Measurements from ENCODE around the gene ZNF148.

The ZNF148 gene

DNA sequence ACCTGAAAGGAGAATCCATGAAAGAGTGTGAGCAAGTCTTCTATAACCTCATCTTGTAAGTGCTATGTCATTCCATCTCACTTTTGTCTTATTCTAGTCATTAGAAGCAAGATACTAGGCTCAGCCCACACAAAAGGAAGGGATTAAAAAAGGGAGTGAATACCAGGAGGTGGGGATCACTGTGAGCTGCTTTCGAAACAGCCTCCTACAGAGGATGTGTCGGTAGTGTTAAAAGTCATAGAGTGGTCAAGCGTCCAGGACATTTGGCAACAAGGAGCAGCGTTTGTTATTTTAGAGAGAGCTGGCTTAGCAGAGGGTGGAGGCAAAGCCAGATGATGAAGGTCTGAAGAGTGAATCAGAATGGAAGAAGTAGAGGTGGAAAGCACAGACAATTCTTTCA, 11.7 kb upstream of the ZNF148 start:
- no peak overlapping the region for H3K27ac ChIP-seq (replicated peaks)
- no peak for TF ChIP-seq POLR2AphosphoS5 (IDR thresholded peaks at IDR 0.05; ENCODE audit: low read depth)
- TF ChIP-seq, protein P1, sequence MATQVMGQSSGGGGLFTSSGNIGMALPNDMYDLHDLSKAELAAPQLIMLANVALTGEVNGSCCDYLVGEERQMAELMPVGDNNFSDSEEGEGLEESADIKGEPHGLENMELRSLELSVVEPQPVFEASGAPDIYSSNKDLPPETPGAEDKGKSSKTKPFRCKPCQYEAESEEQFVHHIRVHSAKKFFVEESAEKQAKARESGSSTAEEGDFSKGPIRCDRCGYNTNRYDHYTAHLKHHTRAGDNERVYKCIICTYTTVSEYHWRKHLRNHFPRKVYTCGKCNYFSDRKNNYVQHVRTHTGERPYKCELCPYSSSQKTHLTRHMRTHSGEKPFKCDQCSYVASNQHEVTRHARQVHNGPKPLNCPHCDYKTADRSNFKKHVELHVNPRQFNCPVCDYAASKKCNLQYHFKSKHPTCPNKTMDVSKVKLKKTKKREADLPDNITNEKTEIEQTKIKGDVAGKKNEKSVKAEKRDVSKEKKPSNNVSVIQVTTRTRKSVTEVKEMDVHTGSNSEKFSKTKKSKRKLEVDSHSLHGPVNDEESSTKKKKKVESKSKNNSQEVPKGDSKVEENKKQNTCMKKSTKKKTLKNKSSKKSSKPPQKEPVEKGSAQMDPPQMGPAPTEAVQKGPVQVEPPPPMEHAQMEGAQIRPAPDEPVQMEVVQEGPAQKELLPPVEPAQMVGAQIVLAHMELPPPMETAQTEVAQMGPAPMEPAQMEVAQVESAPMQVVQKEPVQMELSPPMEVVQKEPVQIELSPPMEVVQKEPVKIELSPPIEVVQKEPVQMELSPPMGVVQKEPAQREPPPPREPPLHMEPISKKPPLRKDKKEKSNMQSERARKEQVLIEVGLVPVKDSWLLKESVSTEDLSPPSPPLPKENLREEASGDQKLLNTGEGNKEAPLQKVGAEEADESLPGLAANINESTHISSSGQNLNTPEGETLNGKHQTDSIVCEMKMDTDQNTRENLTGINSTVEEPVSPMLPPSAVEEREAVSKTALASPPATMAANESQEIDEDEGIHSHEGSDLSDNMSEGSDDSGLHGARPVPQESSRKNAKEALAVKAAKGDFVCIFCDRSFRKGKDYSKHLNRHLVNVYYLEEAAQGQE (IDR thresholded peaks at IDR 0.05; ENCODE audit: insufficient replicate concordance, low read depth), result no peak
- no peak for TF ChIP-seq GABPA (IDR thresholded peaks at IDR 0.05; ENCODE audit: low read depth)
- TF ChIP-seq, protein P2, sequence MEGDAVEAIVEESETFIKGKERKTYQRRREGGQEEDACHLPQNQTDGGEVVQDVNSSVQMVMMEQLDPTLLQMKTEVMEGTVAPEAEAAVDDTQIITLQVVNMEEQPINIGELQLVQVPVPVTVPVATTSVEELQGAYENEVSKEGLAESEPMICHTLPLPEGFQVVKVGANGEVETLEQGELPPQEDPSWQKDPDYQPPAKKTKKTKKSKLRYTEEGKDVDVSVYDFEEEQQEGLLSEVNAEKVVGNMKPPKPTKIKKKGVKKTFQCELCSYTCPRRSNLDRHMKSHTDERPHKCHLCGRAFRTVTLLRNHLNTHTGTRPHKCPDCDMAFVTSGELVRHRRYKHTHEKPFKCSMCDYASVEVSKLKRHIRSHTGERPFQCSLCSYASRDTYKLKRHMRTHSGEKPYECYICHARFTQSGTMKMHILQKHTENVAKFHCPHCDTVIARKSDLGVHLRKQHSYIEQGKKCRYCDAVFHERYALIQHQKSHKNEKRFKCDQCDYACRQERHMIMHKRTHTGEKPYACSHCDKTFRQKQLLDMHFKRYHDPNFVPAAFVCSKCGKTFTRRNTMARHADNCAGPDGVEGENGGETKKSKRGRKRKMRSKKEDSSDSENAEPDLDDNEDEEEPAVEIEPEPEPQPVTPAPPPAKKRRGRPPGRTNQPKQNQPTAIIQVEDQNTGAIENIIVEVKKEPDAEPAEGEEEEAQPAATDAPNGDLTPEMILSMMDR (IDR thresholded peaks at IDR 0.05; ENCODE audit: insufficient read depth, low read length), result no peak
- TF ChIP-seq SPI1 (IDR thresholded peaks at IDR 0.05; ENCODE audit: borderline replicate concordance, low read depth), result no peak
- H3K27me3 ChIP-seq (ENCODE audit: insufficient read depth, poor library complexity, severe bottlenecking), result no peaks in the 10 kb centered on the region
- no peak overlapping the region for H3K4me3 ChIP-seq (replicated peaks; ENCODE audit: insufficient read depth, low read length)
- no peak for DNase-seq (ENCODE audit: low read depth in 1 of 2, low spot score in 1 of 2)

DNA sequence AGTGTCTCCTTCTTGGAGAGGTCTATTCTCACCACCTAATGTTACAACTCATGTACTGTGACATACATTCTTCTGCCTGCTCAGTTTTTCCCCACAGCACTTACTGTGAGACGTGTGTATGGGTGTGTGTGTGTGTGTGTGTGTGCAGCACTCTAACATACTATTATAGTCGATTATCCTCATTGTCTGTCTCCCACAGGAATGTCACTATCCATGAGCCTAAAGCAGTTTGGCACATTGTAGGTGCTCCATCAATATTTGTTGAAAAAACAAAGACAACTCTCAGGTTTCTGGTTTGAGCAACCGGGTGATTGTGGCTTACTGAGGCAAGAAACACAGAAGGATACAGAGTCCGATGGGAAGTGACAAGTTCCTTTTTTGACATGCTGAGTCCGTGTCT, 8.6 kb upstream of the ZNF148 start:
- peak; percentile 22; the same call in 1 of the 2 replicates for TF ChIP-seq SPI1 (IDR thresholded peaks at IDR 0.05; ENCODE audit: borderline replicate concordance, low read depth)
- TF ChIP-seq, protein P2 (IDR thresholded peaks at IDR 0.05; ENCODE audit: insufficient read depth, low read length), result no peak
- Histone ChIP-seq H3K27me3 (ENCODE audit: insufficient read depth, poor library complexity, severe bottlenecking) (no peaks in the 10 kb centered on the region), H3K27ac (replicated peaks) (no peak overlapping the region), H3K4me3 (replicated peaks; ENCODE audit: insufficient read depth, low read length) (no peak overlapping the region)
- peak in 1 of 2 experiments; percentile 39 for DNase-seq (ENCODE audit: low read depth in 1 of 2, low spot score in 1 of 2)

DNA sequence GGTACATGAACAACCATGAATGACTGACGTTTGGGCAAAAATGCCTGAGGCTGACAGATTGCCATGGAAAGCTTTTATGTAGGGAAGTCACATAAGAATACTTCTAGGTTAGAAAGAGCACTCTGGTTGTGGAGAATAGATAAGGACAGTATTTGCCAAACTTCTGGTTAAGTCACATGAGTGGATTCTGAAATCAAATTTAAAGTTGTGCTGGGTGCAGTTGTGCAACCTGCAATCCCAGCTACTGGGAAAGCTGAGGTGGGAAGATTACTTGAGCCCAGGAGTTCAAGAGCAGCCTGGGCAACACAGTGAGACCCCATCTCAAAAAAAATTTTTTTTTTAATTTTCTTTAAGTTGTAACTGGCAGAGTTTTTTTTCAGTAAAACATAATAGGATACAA, 7.2 kb upstream of the ZNF148 start:
- no peak for DNase-seq (ENCODE audit: low read depth in 1 of 2, low spot score in 1 of 2)
- TF ChIP-seq SPI1 (IDR thresholded peaks at IDR 0.05; ENCODE audit: borderline replicate concordance, low read depth) (no peak), POLR2AphosphoS5 (IDR thresholded peaks at IDR 0.05; ENCODE audit: low read depth) (no peak), GABPA (IDR thresholded peaks at IDR 0.05; ENCODE audit: low read depth) (no peak)
- TF ChIP-seq, protein P1 (IDR thresholded peaks at IDR 0.05; ENCODE audit: insufficient replicate concordance, low read depth), result no peak
- TF ChIP-seq, protein P2 (IDR thresholded peaks at IDR 0.05; ENCODE audit: insufficient read depth, low read length), result no peak
- H3K4me3 ChIP-seq (replicated peaks; ENCODE audit: insufficient read depth, low read length), result no peak overlapping the region
- H3K27me3 ChIP-seq (ENCODE audit: insufficient read depth, poor library complexity, severe bottlenecking), result no peaks in the 10 kb centered on the region
- H3K27ac ChIP-seq (replicated peaks), result no peak overlapping the region

DNA sequence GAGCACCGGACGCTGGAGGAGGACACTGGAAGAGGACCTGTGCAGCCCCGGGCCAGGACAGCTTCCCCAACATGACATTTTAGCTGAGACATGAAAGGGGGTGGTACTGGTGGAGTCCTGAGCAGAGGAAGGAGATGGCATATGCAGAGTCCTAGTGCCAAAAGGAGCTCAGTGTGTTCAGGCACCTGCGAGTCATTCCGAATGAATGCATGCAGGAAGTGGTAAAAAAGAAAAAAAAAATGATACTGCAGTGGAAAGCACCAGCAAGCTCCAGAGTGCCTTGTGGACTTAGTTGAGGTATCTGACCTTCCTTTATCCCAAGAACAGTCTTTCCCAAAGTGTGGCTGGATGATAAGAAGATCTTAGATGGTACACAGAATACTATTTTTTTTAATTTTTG, 6.6 kb upstream of the ZNF148 start:
- no peak for DNase-seq (ENCODE audit: low read depth in 1 of 2, low spot score in 1 of 2)
- no peaks in the 10 kb centered on the region for H3K27me3 ChIP-seq (ENCODE audit: insufficient read depth, poor library complexity, severe bottlenecking)
- no peak overlapping the region for H3K4me3 ChIP-seq (replicated peaks; ENCODE audit: insufficient read depth, low read length)
- TF ChIP-seq, protein P2 (IDR thresholded peaks at IDR 0.05; ENCODE audit: insufficient read depth, low read length), result no peak
- TF ChIP-seq, protein P1 (IDR thresholded peaks at IDR 0.05; ENCODE audit: insufficient replicate concordance, low read depth), result no peak
- no peak for TF ChIP-seq GABPA (IDR thresholded peaks at IDR 0.05; ENCODE audit: low read depth)
- TF ChIP-seq POLR2AphosphoS5 (IDR thresholded peaks at IDR 0.05; ENCODE audit: low read depth), result no peak
- TF ChIP-seq SPI1 (IDR thresholded peaks at IDR 0.05; ENCODE audit: borderline replicate concordance, low read depth), result no peak
- H3K27ac ChIP-seq (replicated peaks), result no peak overlapping the region
